NCI-H2196 treated with DMSO at 0.1 percent for 48 hours (cell line): Measurements from ENCODE around the gene TRIM4.

Source experiments
- DNase-seq: peaks from one replicate; lab custom pipeline; 2025; ENCODE audit not compliant: unreplicated experiment; lab: John Stamatoyannopoulos, UW

Gene TRIM4

GRCh38 chr7:99848420-99849216 is 70.7 kb downstream of the TRIM4 start:
- no peak for DNase-seq

GRCh38 chr7:99844328-99844727 is 75.0 kb downstream of the TRIM4 start:
- no peak for DNase-seq

GRCh38 chr7:99843808-99844207 is 75.5 kb downstream of the TRIM4 start:
- DNase-seq: no peak

GRCh38 chr7:99842926-99843325 is 76.4 kb downstream of the TRIM4 start:
- no peak for DNase-seq
